ENCODE measurements around the gene SMARCD3.

SMARCD3 gene

DNA sequence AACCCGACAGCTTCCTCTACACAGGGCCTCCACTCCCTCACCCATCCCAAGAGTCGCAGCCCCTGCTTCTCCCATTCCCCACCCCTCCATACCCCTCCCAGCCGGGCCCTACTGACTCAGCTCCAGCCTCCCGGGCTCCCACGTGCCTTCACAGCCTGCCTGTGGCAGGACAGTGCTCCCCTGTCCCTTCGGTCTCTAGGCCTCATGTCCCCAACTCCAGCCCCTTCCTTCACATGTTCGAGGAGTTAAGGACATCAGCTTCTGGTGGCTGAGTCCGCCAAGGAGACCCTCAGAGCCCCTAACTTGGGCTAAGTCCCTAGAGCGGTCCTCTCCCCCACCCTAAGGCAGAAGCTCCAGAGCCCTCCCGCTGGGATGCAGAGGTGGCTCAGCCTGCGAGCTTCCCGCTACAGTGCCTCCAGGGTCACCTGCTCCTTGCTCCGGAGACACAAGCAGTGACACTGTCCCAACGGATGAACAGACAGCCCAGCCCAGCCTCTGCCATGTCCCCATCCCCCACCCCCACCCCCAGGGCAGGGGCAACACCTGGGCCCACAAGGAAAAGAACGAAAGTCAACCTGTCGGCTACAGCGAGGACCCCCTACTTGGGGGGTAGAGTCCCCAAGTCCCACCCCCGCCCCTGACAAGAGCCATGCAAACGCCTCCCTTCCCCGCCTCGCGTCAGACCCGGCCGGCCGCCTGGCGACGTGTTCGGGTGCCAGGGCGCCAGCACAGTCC is 716 bp downstream of the SMARCD3 start:
- no peak for DNase-seq (ENCODE audit: low spot score)

GRCh38 chr7:151246851-151247580 is 1.5 kb downstream of the SMARCD3 start:
- no peak for DNase-seq (ENCODE audit: low spot score)

DNA sequence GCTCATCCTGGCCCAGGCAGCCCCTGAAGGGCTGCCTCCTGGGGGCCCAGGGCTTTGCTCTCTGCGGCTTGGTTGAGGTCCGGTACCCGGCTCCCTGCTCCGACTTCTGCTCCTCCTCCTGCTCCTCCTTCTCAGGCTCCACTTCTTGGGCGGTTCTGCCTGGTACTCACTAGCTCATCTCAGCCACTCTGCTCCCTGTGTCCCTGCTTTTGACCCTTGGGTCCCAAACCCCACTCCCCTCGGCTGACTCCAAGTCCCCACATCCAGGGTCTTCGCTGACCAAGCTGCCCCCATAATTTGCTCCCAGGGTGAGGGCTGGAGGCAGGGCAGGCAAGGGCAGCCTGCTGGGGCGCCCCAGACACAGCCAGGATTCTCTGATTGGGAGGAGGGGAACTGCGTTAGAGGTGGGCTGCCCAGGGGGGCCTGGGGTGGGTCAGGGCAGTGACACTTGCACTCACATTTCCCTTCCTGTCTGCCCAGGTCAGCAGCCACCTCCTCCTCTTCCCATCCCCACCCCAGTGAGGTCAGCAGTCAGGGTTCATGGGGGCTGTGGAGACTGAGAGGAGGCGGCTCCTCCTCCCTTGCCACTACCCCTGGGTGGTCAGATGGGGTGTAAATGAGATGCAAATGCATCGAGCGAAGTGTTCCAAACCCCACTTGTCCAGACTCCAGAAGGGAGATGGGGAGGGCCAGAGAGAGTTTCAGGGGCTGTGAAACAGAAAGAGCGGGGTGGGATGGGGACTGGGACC is 2.2 kb downstream of the SMARCD3 start:
- DNase-seq (ENCODE audit: low spot score), result peak; percentile 34

- DNase-seq (ENCODE audit: low spot score), result peak; percentile 92
These were observed 3.0 kb downstream of the SMARCD3 start for GRCh38 chr7:151245360-151246101.

GRCh38 chr7:151244841-151245346 is 3.6 kb downstream of the SMARCD3 start:
- DNase-seq (ENCODE audit: low spot score), result peak; percentile 38

DNA sequence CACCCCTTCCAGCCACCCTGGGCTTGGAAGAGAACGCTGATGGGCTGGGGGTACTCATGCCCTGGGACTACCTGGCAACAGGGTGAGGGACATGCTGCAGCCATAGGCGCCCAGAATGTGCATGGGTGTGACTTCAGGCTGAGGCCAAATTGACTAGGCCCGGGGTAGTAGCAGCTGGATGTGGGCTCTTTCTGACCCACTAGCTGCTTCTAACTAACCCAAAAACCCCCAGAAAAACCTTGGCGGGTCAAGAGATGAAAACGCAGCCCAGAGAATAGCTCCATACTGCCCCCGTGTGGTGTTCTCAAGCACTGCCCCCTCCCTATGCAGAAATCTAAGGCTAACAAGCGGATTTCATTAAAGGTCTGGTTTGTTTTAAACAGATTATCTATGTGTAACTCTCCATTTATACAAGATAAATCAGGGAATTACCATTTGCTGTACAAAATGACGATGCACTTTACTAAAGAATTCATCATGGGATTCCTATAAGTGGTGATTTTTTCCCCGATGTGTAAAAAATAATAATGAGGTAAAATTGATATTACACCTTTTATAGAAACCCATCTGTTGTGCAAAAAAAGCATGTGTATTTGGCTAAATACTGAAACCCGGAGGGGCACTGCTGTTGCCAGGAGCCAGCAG is 4.2 kb downstream of the SMARCD3 start:
- DNase-seq (ENCODE audit: low spot score), result peak; percentile 76

- peak; percentile 53 for DNase-seq (ENCODE audit: low spot score)
These were observed 4.9 kb downstream of the SMARCD3 start for GRCh38 chr7:151243408-151244195.

GRCh38 chr7:151243045-151243349 is 5.5 kb downstream of the SMARCD3 start:
- peak; percentile 25 for DNase-seq (ENCODE audit: low spot score)

DNA sequence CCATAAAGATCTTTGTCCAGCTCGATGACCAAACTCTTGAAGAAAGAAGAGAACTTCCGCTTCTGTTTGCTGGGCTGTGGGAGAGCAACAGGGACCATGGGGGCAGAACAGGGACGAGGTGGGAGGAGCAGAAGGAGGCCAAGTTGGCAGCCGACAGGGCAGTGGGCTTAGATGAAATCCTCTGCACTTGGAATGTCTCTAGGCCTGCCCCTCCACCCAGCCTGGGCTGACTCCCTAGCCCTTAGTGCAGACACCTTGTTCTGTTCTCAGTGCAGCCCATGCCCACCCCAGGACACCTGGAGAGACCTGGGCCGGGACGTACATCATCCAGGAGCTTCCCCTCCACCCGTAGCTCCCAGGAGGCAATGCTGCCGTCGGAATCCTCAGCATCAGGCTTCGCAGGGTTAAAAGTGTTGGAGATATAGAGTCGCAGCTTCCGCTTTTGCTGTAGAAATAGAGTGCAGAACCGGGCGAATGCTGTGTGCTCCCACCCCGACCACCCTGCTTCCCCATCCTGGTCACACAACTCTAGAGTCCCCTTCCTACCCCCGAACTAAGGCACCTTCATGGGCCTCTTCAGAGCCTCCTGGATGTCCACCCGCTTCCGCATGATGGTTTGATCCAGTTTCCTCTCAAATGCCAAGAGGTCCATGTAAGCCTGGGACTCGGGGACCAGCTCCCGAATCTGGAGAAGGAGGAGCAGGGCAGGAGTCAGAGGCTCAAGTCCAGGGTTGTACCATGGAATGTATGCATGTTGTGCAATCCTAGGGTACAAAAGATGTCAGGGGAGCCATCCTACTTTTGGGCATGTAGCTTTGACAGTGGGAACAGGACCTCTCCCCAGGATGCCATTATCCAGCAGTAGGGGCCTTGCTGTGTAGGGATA is 6.1 kb downstream of the SMARCD3 start:
- no peak for DNase-seq (ENCODE audit: low spot score)

DNA sequence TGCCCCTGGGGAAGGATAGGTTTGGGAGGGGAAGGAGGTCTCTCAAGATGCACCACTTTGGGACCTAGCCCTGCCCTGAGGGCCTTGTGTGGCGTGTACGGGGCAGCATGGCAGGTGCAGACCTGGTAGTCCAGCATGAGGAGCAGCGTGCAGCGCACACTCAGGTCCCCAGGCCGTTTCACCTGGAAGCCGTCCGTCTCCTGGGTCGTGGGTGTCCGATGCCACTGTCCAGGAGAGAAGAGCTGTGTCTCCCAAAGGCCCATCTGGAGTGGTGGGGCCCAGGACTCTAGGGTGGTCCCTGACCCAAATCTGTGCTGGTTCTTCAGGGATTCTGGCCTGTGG is 6.8 kb downstream of the SMARCD3 start:
- DNase-seq (ENCODE audit: low spot score), result no peak

GRCh38 chr7:151240942-151241754 is 7.3 kb downstream of the SMARCD3 start:
- no peak for DNase-seq (ENCODE audit: low spot score)

DNA sequence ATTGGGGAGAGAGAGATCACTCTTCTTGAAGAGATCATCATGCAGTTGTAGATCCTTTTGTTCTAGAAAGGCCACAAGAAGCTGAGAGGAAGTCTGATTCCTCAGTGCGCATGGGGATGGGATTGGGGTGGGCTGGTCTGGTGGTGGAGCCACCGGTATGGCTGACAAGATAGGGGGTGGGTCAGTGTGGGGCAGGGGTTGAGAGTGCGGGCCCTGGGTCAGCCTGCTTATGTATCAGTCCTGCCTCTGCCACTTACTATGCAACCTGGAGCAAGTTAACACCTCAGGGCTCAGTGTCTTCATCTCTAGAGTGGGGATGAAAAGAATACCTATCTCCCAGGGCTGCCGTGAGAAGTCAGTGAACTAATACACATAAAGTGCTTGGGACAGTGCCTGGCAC is 8.0 kb downstream of the SMARCD3 start:
- no peak for DNase-seq (ENCODE audit: low spot score)

DNA sequence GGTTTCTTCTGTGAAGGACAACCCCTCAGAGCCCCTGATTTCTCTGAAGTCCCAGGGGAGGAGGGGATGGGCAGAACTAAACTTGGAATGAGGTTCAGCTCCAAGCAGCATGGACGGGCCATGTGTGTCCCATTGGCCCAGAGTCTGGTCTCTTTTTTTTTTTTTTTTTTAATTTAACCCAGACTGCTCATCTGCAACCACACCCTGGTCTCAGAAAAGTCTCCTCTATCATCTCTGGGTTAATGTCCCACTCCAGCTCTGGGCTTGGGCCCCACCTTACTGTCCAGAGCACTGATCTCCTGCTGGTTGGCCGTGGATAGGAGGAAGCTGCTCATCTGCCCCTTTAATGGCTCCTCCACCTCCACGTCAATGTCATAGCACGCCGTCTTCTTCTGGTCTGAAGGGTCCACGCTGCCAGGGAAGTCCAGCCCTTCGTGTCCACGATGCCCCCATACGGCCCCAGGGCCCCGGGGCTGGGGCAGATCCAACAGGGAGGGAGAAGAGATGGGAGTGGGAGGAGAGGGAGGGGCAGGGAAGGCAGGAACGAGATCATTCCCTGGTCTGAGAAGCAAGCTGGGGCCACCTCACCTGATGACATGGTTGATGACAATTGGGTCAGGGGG is 8.5 kb downstream of the SMARCD3 start:
- DNase-seq (ENCODE audit: low spot score), result no peak

- DNase-seq (ENCODE audit: low spot score), result no peak
These were observed 9.3 kb downstream of the SMARCD3 start for GRCh38 chr7:151238924-151239836.

DNA sequence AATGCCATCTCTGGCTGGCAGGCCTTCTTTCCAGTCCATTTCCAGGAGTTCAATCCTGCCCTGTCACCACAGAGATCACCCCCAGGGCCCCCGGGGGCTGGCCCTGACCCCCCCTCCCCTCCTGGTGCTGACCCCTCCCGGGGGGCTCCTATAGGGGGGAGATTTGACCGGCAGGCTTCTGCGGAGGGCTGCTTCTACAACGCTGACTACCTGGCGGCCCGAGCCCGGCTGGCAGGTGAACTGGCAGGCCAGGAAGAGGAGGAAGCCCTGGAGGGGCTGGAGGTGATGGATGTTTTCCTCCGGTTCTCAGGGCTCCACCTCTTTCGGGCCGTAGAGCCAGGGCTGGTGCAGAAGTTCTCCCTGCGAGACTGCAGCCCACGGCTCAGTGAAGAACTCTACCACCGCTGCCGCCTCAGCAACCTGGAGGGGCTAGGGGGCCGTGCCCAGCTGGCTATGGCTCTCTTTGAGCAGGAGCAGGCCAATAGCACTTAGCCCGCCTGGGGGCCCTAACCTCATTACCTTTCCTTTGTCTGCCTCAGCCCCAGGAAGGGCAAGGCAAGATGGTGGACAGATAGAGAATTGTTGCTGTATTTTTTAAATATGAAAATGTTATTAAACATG is 10.2 kb downstream of the SMARCD3 start:
- DNase-seq (ENCODE audit: low spot score), result no peak

DNA sequence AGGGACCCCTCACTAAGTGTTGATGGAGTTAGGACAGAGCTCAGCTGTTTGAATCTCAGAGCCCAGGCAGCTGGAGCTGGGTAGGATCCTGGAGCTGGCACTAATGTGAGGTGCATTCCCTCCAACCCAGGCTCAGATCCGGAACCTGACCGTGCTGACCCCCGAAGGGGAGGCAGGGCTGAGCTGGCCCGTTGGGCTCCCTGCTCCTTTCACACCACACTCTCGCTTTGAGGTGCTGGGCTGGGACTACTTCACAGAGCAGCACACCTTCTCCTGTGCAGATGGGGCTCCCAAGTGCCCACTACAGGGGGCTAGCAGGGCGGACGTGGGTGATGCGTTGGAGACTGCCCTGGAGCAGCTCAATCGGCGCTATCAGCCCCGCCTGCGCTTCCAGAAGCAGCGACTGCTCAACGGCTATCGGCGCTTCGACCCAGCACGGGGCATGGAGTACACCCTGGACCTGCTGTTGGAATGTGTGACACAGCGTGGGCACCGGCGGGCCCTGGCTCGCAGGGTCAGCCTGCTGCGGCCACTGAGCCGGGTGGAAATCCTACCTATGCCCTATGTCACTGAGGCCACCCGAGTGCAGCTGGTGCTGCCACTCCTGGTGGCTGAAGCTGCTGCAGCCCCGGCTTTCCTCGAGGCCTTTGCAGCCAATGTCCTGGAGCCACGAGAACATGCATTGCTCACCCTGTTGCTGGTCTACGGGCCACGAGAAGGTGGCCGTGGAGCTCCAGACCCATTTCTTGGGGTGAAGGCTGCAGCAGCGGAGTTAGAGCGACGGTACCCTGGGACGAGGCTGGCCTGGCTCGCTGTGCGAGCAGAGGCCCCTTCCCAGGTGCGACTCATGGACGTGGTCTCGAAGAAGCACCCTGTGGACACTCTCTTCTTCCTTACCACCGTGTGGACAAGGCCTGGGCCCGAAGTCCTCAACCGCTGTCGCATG is 11.0 kb downstream of the SMARCD3 start:
- no peak for DNase-seq (ENCODE audit: low spot score)

Measured in D341Med (cell line).